COLO829 (cell line): ENCODE measurements around the gene CCT6A.
A peak's percentile ranks its signal among the peaks of the same experiment; 100 is the strongest.
"Not testable (repeated sequence)": the region's sequence is repeated elsewhere in the genome, so short reads cannot be mapped to it uniquely, and the experiment has no call there.

Experiments
- DNase-seq: peaks from one replicate; pipeline ENCODE4 v3.0.0; 2012; ENCODE audit warnings: low spot score

CCT6A gene

GRCh38 chr7:56051339-56052191 is at the start of gene CCT6A, which contains the start of gene PSPH:
TSS of gene CCT6A (plus strand) at chr7:56051765. CDS start at chr7:56051849, 84 bp downstream.
TSS of gene PSPH (minus strand) at chr7:56051444. CDS start at chr7:56021212, 30,232 bp downstream.
- DNase-seq: peak; percentile 94

- no peak for DNase-seq
Measured at GRCh38 chr7:56003749-56004148, 47.8 kb upstream of the CCT6A start.

GRCh38 chr7:56007167-56007652 is 44.4 kb upstream of the CCT6A start:
- DNase-seq: no peak

GRCh38 chr7:56007891-56008290 is 43.7 kb upstream of the CCT6A start:
- DNase-seq: peak; percentile 90

- DNase-seq: no peak
Measured at GRCh38 chr7:56009695-56010094, 41.9 kb upstream of the CCT6A start.

- not testable (repeated sequence) for DNase-seq
Measured at GRCh38 chr7:56017015-56017414, 34.5 kb upstream of the CCT6A start.

- no peak for DNase-seq
Measured at GRCh38 chr7:56019501-56019900, 32.1 kb upstream of the CCT6A start.

- no peak for DNase-seq
Measured at GRCh38 chr7:56023500-56023899, 28.1 kb upstream of the CCT6A start.

GRCh38 chr7:56026538-56026937 is 25.0 kb upstream of the CCT6A start:
- no peak for DNase-seq

- no peak for DNase-seq
Measured at GRCh38 chr7:56028942-56029630, 22.5 kb upstream of the CCT6A start.

GRCh38 chr7:56030340-56030739 is 21.2 kb upstream of the CCT6A start:
- DNase-seq: no peak

- not testable (repeated sequence) for DNase-seq
Measured at GRCh38 chr7:56031556-56031955, 20.0 kb upstream of the CCT6A start.

GRCh38 chr7:56032578-56032977 is 19.0 kb upstream of the CCT6A start:
- not testable (repeated sequence) for DNase-seq

GRCh38 chr7:56033671-56034432 is 17.7 kb upstream of the CCT6A start:
- DNase-seq: peak; percentile 65

- DNase-seq: no peak
Measured at GRCh38 chr7:56040730-56041129, 10.8 kb upstream of the CCT6A start.

- not testable (repeated sequence) for DNase-seq
Measured at GRCh38 chr7:56045758-56046157, 5.8 kb upstream of the CCT6A start.

GRCh38 chr7:56046721-56047445 is 4.7 kb upstream of the CCT6A start:
- DNase-seq: no peak

- DNase-seq: not testable (repeated sequence)
Measured at GRCh38 chr7:56047446-56048116, 4.0 kb upstream of the CCT6A start.

GRCh38 chr7:56048245-56048644 is 3.3 kb upstream of the CCT6A start:
- no peak for DNase-seq

- not testable (repeated sequence) for DNase-seq
Measured at GRCh38 chr7:56048763-56049162, 2.8 kb upstream of the CCT6A start.

- no peak for DNase-seq
Measured at GRCh38 chr7:56051053-56051338, 569 bp upstream of the CCT6A start.
